MCF 10A (cell line): ENCODE results near the gene ELOB. TPM values are rescaled to one million over a fixed set of nuclear protein-coding genes. Genes with fewer than 3 reads are reported as not detected.

Experiments
- BruUV-seq: library from RNA; stranded (reverse); fragments of 400-500 nt; replicated peaks from 2 replicates; lab custom pipeline; 2021; lab: Mats Ljungman, UMichigan
- CTCF ChIA-PET: fragments of 300-600 bp; sonication (Branson Sonifier 250); formaldehyde crosslinking; extraction: SDS; loops from one replicate; lab custom pipeline; 2021; ENCODE audit warnings: antibody characterized with exemption, inconsistent platforms; lab: Yijun Ruan, JAX
- POLR2A ChIA-PET: fragments of 300-600, 350-650 bp; sonication (Branson Sonifier 250); formaldehyde crosslinking; extraction: SDS; loops from one replicate; lab custom pipeline; 2020; ENCODE audit warnings: antibody characterized with exemption, inconsistent platforms; lab: Yijun Ruan, JAX
- DNase-seq: peaks from one replicate; pipeline ENCODE4 v3.0.0-alpha.2; 2018; ENCODE audit not compliant: unreplicated experiment
- H3K27ac Mint-ChIP-seq: one replicate; pipeline ENCODE4 v1.8.0; 2022; ENCODE audit warnings: mild to moderate bottlenecking, low read depth, mixed read lengths; ENCODE audit not compliant: unreplicated experiment
- H3K27me3 Mint-ChIP-seq: one replicate; pipeline ENCODE4 v1.8.0; 2022; ENCODE audit warnings: mixed read lengths; ENCODE audit not compliant: insufficient read depth, unreplicated experiment
- H3K36me3 Mint-ChIP-seq: one replicate; pipeline ENCODE4 v1.8.0; 2022; ENCODE audit warnings: mild to moderate bottlenecking, moderate library complexity, mixed read lengths; ENCODE audit not compliant: insufficient read depth, unreplicated experiment
- H3K4me1 Mint-ChIP-seq: one replicate; pipeline ENCODE4 v1.8.0; 2022; ENCODE audit warnings: mixed read lengths; ENCODE audit not compliant: insufficient read depth, unreplicated experiment
- H3K4me3 Mint-ChIP-seq: one replicate; pipeline ENCODE4 v1.8.0; 2022; ENCODE audit warnings: mild to moderate bottlenecking, moderate library complexity, mixed read lengths; ENCODE audit not compliant: unreplicated experiment
- H3K9me3 Mint-ChIP-seq: one replicate; pipeline ENCODE4 v1.8.0; 2022; ENCODE audit warnings: mixed read lengths; ENCODE audit not compliant: unreplicated experiment
- intact Hi-C: fragments of 100-400 bp; cut with micrococcal nuclease; formaldehyde crosslinking; loops from 2 replicates; pipeline ENCODE4 v1.14.1; 2022
- total RNA-seq: library from RNA; stranded (reverse); gene quantifications from 2 replicates; pipeline ENCODE4 v1.2.3, GENCODE V29; 2022
- TF ChIP-seq, protein P1 (sequence below): fragments of 200-600 bp; IDR thresholded peaks from one replicate; pipeline ENCODE4 v1.8.0; 2022; ENCODE audit warnings: antibody characterized with exemption, mild to moderate bottlenecking; ENCODE audit not compliant: unreplicated experiment

ELOB gene
- total RNA-seq, 1 experiment from 2014 or later = 438 TPM

DNA sequence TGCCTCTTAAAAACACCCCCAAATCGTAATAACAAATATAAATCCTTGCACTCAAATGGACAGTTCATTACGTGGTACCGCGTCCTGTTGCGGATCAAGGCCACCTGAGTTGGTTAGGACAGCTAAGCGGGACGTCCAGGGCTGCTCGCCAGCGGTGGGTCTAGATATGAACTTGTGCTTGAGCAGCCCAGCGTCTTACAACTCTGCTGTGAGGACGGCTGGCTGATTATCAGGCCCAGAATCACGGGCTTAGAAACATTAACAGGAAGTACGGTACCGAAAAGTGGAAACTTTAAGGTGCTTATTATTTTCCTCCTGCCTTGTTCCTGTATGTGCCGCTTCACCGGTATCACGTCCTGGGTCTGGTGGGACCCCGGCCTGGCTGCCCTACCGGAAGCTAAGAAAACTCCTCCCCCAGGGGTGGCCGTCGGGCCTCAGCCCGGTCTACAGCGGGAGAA is 25.5 kb downstream of the ELOB start:
- TF ChIP-seq, protein P1, sequence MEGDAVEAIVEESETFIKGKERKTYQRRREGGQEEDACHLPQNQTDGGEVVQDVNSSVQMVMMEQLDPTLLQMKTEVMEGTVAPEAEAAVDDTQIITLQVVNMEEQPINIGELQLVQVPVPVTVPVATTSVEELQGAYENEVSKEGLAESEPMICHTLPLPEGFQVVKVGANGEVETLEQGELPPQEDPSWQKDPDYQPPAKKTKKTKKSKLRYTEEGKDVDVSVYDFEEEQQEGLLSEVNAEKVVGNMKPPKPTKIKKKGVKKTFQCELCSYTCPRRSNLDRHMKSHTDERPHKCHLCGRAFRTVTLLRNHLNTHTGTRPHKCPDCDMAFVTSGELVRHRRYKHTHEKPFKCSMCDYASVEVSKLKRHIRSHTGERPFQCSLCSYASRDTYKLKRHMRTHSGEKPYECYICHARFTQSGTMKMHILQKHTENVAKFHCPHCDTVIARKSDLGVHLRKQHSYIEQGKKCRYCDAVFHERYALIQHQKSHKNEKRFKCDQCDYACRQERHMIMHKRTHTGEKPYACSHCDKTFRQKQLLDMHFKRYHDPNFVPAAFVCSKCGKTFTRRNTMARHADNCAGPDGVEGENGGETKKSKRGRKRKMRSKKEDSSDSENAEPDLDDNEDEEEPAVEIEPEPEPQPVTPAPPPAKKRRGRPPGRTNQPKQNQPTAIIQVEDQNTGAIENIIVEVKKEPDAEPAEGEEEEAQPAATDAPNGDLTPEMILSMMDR = no peak
- TSS peak; percentile 81 for BruUV-seq
- Mint-ChIP-seq H3K4me3 (peak overlapping the region; percentile 89), H3K27ac (peak overlapping the region; percentile 99), H3K9me3 (no peaks in the 10 kb centered on the region), H3K4me1 (peaks cover 29% of the 10 kb centered on the region), H3K27me3 (no peaks in the 10 kb centered on the region), H3K36me3 (peaks cover 52% of the 10 kb centered on the region)
- intact Hi-C loops = loop anchor here (2.0 kb wide), 1 partner anchor 17 kb away; no protein-coding TSS in a partner anchor
- CTCF ChIA-PET = interaction anchor here (1.8 to 3.4 kb wide), 2 partner anchors 12 to 18 kb away, joined by 4 to 15 read pairs; no protein-coding TSS in a partner anchor
- POLR2A ChIA-PET = interaction anchor here (0.6 to 6.4 kb wide), 13 partner anchors 11 to 269 kb away, joined by 3 to 190 read pairs (median 7); partner anchors contain the start of genes ELOB, FLYWCH1, FLYWCH2 and KCTD5
- DNase-seq = no peak

DNA sequence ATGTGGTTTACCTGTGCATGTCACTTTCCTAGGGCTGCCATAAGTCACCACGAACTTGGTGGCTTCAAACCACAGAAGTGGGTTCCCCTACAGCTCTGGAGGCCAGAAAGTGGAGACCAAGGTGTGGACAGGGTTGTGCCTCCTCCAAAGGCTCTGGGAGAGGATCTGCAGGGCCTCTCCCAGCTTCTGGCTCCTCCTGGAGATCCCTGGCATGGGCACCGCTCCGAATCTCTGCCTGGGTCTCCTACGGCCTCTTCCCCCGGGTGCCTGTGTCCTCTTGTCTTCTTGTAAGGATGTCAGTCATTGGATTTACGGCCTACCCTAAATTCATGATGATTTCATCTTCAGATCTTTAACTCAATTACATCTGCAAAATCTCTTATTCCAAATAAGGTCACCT is 27.1 kb downstream of the ELOB start:
- DNase-seq = no peak
- H3K27ac Mint-ChIP-seq = peak overlapping the region; percentile 39
- intact Hi-C loops = no loop called here
- no TSS peak for BruUV-seq
- ChIA-PET CTCF (no interaction called here), POLR2A (interaction anchor here (5.6 to 6.4 kb wide), 2 partner anchors 18 to 26 kb away, joined by 79 to 190 read pairs; partner anchors contain the start of gene ELOB)
- no peaks in the 10 kb centered on the region for H3K9me3 Mint-ChIP-seq
- peaks cover 36% of the 10 kb centered on the region for H3K36me3 Mint-ChIP-seq
- no peaks in the 10 kb centered on the region for H3K27me3 Mint-ChIP-seq
- H3K4me3 Mint-ChIP-seq = no peak overlapping the region
- peaks cover 12% of the 10 kb centered on the region for H3K4me1 Mint-ChIP-seq
- TF ChIP-seq, protein P1 = no peak

DNA sequence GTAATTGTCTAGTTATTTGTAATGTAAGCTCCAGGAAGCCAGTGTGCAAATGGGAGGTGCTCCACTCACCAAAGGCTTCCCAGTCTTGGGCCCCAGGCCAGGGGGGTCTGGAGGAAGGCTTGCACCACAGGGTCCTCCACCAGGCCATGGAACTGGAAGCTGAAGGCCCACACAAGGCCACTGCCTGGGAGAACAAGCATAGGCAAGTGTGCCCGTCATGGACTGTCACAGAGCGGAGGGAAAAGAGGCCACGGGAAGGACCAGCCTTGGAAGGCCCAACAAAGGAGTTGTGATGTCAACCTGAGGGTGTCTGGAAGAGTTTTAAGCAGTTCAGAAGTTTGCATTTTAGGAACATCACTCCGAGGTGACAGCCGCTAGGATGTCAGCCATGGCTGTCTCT is 27.6 kb downstream of the ELOB start:
- H3K27ac Mint-ChIP-seq = peak overlapping the region; percentile 39
- no peak overlapping the region for H3K4me3 Mint-ChIP-seq
- H3K9me3 Mint-ChIP-seq = no peaks in the 10 kb centered on the region
- peaks cover 31% of the 10 kb centered on the region for H3K36me3 Mint-ChIP-seq
- H3K27me3 Mint-ChIP-seq = no peaks in the 10 kb centered on the region
- H3K4me1 Mint-ChIP-seq = peaks cover 8% of the 10 kb centered on the region
- ChIA-PET POLR2A (interaction anchor here (5.6 to 6.4 kb wide), 2 partner anchors 19 to 26 kb away, joined by 79 to 190 read pairs; partner anchors contain the start of gene ELOB), CTCF (no interaction called here)
- DNase-seq = no peak
- BruUV-seq = no TSS peak
- TF ChIP-seq, protein P1 = no peak
- intact Hi-C loops = no loop called here

DNA sequence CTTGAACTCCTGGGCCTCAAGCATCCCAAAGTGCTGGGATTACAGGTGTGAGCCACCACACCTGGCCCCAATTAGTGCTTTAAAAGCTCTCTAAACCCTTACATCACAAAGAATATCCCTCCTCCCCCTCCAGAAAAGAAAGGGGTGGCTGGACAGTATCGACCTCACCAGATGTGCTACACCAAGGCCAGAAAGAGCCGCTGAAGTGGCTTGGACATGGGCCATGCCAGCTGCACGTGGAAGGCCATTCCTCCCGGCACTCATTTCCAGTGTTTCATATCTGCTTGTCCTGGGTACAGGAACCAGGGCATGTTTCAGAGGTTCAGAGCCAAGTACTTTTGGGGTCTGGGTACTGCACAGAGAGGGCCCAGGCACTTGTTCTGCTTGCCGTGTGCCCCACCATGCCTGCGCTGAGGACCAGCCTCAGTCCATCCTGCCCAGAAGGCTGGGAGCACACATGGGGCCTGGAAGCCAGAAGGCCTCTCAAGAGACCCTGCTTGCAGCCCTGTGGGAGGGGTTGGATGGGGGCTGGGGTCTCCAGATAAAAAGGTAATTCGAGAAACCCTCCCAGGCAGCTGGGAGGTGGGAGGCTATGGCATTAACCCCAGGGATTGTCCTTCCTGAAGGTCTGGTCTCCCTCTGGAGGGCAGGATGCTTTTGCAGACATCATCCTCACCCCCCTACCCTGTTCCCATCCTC is 28.2 kb downstream of the ELOB start:
- H3K4me1 Mint-ChIP-seq = peaks cover 2% of the 10 kb centered on the region
- CTCF ChIA-PET = no interaction called here
- no peaks in the 10 kb centered on the region for H3K9me3 Mint-ChIP-seq
- no TSS peak for BruUV-seq
- H3K27ac Mint-ChIP-seq = no peak overlapping the region
- POLR2A ChIA-PET = no interaction called here
- H3K36me3 Mint-ChIP-seq = peaks cover 25% of the 10 kb centered on the region
- H3K4me3 Mint-ChIP-seq = no peak overlapping the region
- TF ChIP-seq, protein P1 = no peak
- DNase-seq = no peak
- no peaks in the 10 kb centered on the region for H3K27me3 Mint-ChIP-seq
- intact Hi-C loops = no loop called here
